SU-DHL-6 (cell line): ENCODE results near the gene BOD1L1.

Source experiments
- H2AFZ ChIP-seq: fragments of 200-600 bp; sonication (generic); 2 replicates; pipeline ENCODE4 v1.6.1; 2014; ENCODE audit warnings: low read depth, mild to moderate bottlenecking, moderate library complexity, mixed read lengths, antibody characterized with exemption, low read length; ENCODE audit not compliant: severe bottlenecking
- H3F3A ChIP-seq: fragments of 200-600 bp; shearing (Covaris generic); 2 replicates; pipeline ENCODE4 v1.6.0; 2016; ENCODE audit warnings: antibody characterized with exemption, mild to moderate bottlenecking; ENCODE audit not compliant: insufficient read depth
- H3K27ac ChIP-seq: fragments of 200-600 bp; sonication (generic); 2 replicates; pipeline ENCODE4 v1.5.1; 2016; ENCODE audit warnings: low read depth, mild to moderate bottlenecking, low read length, moderate library complexity, mixed read lengths
- H3K27me3 ChIP-seq: fragments of 200-600 bp; sonication (generic), shearing (Covaris generic); 2 replicates; pipeline ENCODE4 v1.6.0; 2014; ENCODE audit warnings: mild to moderate bottlenecking, low read length
- H3K36me3 ChIP-seq: fragments of 200-600 bp; sonication (generic); 2 replicates; pipeline ENCODE4 v1.6.1; 2014; ENCODE audit warnings: mild to moderate bottlenecking, low read length, mixed read lengths
- H3K4me2 ChIP-seq: fragments of 300-600, 200-600 bp; shearing (Covaris generic), sonication (generic); 2 replicates; pipeline ENCODE4 v1.6.0; 2014; ENCODE audit warnings: low read length, low read depth, mild to moderate bottlenecking; ENCODE audit not compliant: poor library complexity, severe bottlenecking
- H3K4me3 ChIP-seq: fragments of 200-600 bp; sonication (generic); 2 replicates; pipeline ENCODE4 v1.5.1; 2014; ENCODE audit warnings: antibody characterized with exemption, low read length, mild to moderate bottlenecking, mixed read lengths; ENCODE audit not compliant: insufficient read depth, poor library complexity, severe bottlenecking
- H3K79me2 ChIP-seq: fragments of 200-600 bp; sonication (generic); 2 replicates; pipeline ENCODE4 v1.6.1; 2014; ENCODE audit warnings: mild to moderate bottlenecking, low read length, moderate library complexity; ENCODE audit not compliant: insufficient read depth
- H3K9ac ChIP-seq: fragments of 200-600 bp; sonication (generic); 2 replicates; pipeline ENCODE4 v1.7.0; 2014; ENCODE audit warnings: mild to moderate bottlenecking, low read length
- H3K9me2 ChIP-seq: fragments of 200-600 bp; sonication (generic); replicated peaks from 2 replicates; pipeline ENCODE4 v1.6.1; 2014; ENCODE audit warnings: low read length; ENCODE audit not compliant: insufficient read depth
- H3K9me3 ChIP-seq: fragments of 200-600 bp; sonication (generic); 2 replicates; pipeline ENCODE4 v1.6.1; 2014; ENCODE audit warnings: low read length, mixed read lengths; ENCODE audit not compliant: insufficient read depth
- H4K20me1 ChIP-seq: fragments of 200-600 bp; sonication (generic); 2 replicates; pipeline ENCODE4 v1.6.1; 2014; ENCODE audit warnings: low read depth, mild to moderate bottlenecking, antibody characterized with exemption, low read length, moderate library complexity, mixed read lengths
- CTCF ChIP-seq: fragments of 200-600 bp; sonication (generic); IDR thresholded peaks from one replicate; pipeline ENCODE4 v1.5.1; 2017; ENCODE audit warnings: antibody characterized with exemption, mild to moderate bottlenecking, low read length, moderate library complexity; ENCODE audit not compliant: insufficient read depth, poor library complexity, severe bottlenecking
- EZH2phosphoT487 ChIP-seq: fragments of 200-600 bp; sonication (generic), shearing (Covaris generic); conservative IDR thresholded peaks from 2 replicates; pipeline ENCODE4 v1.6.1; 2018; ENCODE audit warnings: mild to moderate bottlenecking, antibody characterized with exemption, low read length, moderate library complexity, mixed read lengths

Gene BOD1L1

GRCh38 chr4:13559413-13559812 is 68.1 kb downstream of the BOD1L1 start:
- no peak overlapping the region for H3K27ac ChIP-seq
- TF ChIP-seq CTCF, result no peak
- no peak for TF ChIP-seq EZH2phosphoT487
- H3K79me2 ChIP-seq, result no peaks in the 10 kb centered on the region
- no peak overlapping the region for H3K4me3 ChIP-seq
- no peak overlapping the region for H3K9ac ChIP-seq
- H2AFZ ChIP-seq, result no peak overlapping the region
- no peaks in the 10 kb centered on the region for H3F3A ChIP-seq
- H3K27me3 ChIP-seq, result no peaks in the 10 kb centered on the region
- no peaks in the 10 kb centered on the region for H4K20me1 ChIP-seq
- H3K9me2 ChIP-seq, result no peaks in the 10 kb centered on the region
- no peaks in the 10 kb centered on the region for H3K36me3 ChIP-seq
- H3K9me3 ChIP-seq, result no peaks in the 10 kb centered on the region
- no peak overlapping the region for H3K4me2 ChIP-seq

DNA sequence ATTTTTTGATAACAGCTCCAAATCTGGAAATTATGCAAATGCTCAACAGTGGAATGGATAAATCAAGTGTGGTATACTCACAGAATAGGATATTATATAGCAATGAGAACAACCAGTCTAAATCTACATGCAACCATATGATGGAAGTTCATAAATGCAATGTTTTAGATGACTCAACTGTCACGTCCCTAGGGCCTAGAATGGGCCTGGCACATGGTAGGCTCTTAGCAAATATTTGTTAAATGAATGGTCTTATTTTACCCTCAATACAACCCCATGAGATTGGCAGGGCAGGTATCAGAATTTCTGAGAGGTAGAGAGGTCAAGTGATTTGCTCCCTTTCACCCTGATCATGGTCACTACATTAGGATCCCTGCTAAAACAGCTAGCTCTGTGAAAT is 68.6 kb downstream of the BOD1L1 start:
- Histone ChIP-seq H3K9ac (no peak overlapping the region), H4K20me1 (no peaks in the 10 kb centered on the region), H3K4me2 (no peak overlapping the region), H3K27me3 (no peaks in the 10 kb centered on the region), H3F3A (no peaks in the 10 kb centered on the region), H3K79me2 (no peaks in the 10 kb centered on the region), H3K4me3 (no peak overlapping the region), H2AFZ (no peak overlapping the region), H3K9me3 (no peaks in the 10 kb centered on the region), H3K36me3 (no peaks in the 10 kb centered on the region), H3K27ac (no peak overlapping the region), H3K9me2 (no peaks in the 10 kb centered on the region)
- no peak for TF ChIP-seq CTCF
- TF ChIP-seq EZH2phosphoT487, result no peak

- Histone ChIP-seq H3F3A (no peaks in the 10 kb centered on the region), H3K27me3 (0 out of 2 replicates have a peak, but pooled peaks cover 4% of the 10 kb centered on the region), H3K9ac (no peak overlapping the region), H3K4me3 (no peak overlapping the region), H3K79me2 (no peaks in the 10 kb centered on the region), H3K9me3 (no peaks in the 10 kb centered on the region), H3K9me2 (no peaks in the 10 kb centered on the region), H3K36me3 (no peaks in the 10 kb centered on the region), H3K4me2 (no peak overlapping the region), H2AFZ (no peak overlapping the region), H4K20me1 (no peaks in the 10 kb centered on the region), H3K27ac (no peak overlapping the region)
- TF ChIP-seq CTCF, result no peak
- no peak for TF ChIP-seq EZH2phosphoT487
Observed at GRCh38 chr4:13555325-13555724, 72.2 kb downstream of the BOD1L1 start.

DNA sequence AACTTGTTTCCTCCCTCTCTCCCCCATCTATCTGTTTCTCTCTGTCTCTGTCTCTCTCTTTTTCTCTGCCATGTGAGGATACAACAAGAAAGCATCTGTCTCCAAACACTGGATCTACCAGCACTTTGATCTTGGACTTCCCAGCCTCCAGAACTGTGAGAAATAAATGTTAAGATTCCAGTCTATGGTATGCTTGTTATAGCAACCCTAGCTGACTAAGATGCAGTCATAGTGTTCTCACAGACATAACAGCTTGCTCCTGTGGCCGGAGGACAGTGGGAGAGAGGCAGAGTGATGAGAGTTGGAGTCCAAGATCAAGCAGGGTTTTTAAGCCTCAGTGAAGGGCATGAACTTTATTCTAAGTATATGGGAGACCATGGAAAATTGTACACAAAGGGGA is 74.4 kb downstream of the BOD1L1 start:
- no peak for TF ChIP-seq EZH2phosphoT487
- TF ChIP-seq CTCF, result no peak
- Histone ChIP-seq H3K27ac (no peak overlapping the region), H3K4me3 (no peak overlapping the region), H3K79me2 (no peaks in the 10 kb centered on the region), H3K4me2 (no peak overlapping the region), H2AFZ (no peak overlapping the region), H3K36me3 (no peaks in the 10 kb centered on the region), H3K9me3 (no peaks in the 10 kb centered on the region), H3K27me3 (0 out of 2 replicates have a peak, but pooled peaks cover 4% of the 10 kb centered on the region), H3K9ac (no peak overlapping the region), H3F3A (0 out of 2 replicates have a peak, but pooled peaks cover 5% of the 10 kb centered on the region), H3K9me2 (no peaks in the 10 kb centered on the region), H4K20me1 (no peaks in the 10 kb centered on the region)
